Activated CD4-positive, alpha-beta memory T cell treated with anti-CD3 and anti-CD28 coated beads, Interleukin-2, amount 10 ng/mL, durations not matched to agents 7 days and 5 days (primary cell): ENCODE data around the gene RASL10A. TPM values are rescaled to one million over a fixed set of nuclear protein-coding genes. Genes with fewer than 3 reads are reported as not detected.
A peak's percentile ranks its signal among the peaks of the same experiment; 100 is the strongest.

Experiments used
- CTCF ChIA-PET: fragments of 350-600 bp; sonication (Branson Sonifier 250); formaldehyde crosslinking; loops from one replicate; lab custom pipeline; 2021; ENCODE audit warnings: antibody characterized with exemption, inconsistent platforms; lab: Charles Lee
- POLR2A ChIA-PET: fragments of 350-600 bp; sonication (Branson Sonifier 250); formaldehyde crosslinking; loops from one replicate; lab custom pipeline; 2021; ENCODE audit warnings: antibody characterized with exemption; lab: Charles Lee
- DNase-seq: peaks from one replicate; pipeline ENCODE4 v3.0.0-alpha.2; 2020
- H3K27ac Mint-ChIP-seq: one replicate; pipeline ENCODE4 v1.8.0; 2021; ENCODE audit warnings: mild to moderate bottlenecking, mixed read lengths
- H3K27me3 Mint-ChIP-seq: one replicate; pipeline ENCODE4 v1.8.0; 2021; ENCODE audit warnings: mixed read lengths
- H3K36me3 Mint-ChIP-seq: one replicate; pipeline ENCODE4 v1.8.0; 2021; ENCODE audit warnings: low read depth, mixed read lengths
- H3K4me1 Mint-ChIP-seq: one replicate; pipeline ENCODE4 v1.8.0; 2021; ENCODE audit warnings: mixed read lengths
- H3K4me3 Mint-ChIP-seq: one replicate; pipeline ENCODE4 v1.8.0; 2021; ENCODE audit warnings: mild to moderate bottlenecking, mixed read lengths
- H3K9me3 Mint-ChIP-seq: one replicate; pipeline ENCODE4 v1.8.0; 2021; ENCODE audit warnings: mixed read lengths
- total RNA-seq, 2 experiments: library from RNA; stranded (reverse); gene quantifications; one replicate each; pipeline ENCODE4 v1.2.3, GENCODE V29; 2021

RASL10A gene
- total RNA-seq, 2 experiments from 2014 or later: 0.38 to 0.78 TPM

- H3K27me3 Mint-ChIP-seq: no peaks in the 10 kb centered on the region
- peak within 1 kb of the TSS; percentile 95 for H3K27ac Mint-ChIP-seq
- H3K4me1 Mint-ChIP-seq: peaks cover 43% of the 10 kb centered on the region
- POLR2A ChIA-PET: interaction anchor here (0.5 to 6.0 kb wide), 20 partner anchors 9 to 1157 kb away, joined by 3 to 28 read pairs (median 3); partner anchors contain the start of genes AP1B1, CHEK2, EMID1 and GAS2L1
- H3K4me3 Mint-ChIP-seq: peak within 1 kb of the TSS; percentile 94
- CTCF ChIA-PET: interaction anchor here (1.0 kb wide), 1 partner anchor 38 kb away, joined by 3 read pairs; the partner anchor contains the start of gene GAS2L1
- DNase-seq: peak; percentile 96
- peaks cover 60% of the 10 kb centered on the region for H3K36me3 Mint-ChIP-seq
- H3K9me3 Mint-ChIP-seq: no peaks in the 10 kb centered on the region
These were observed 47.5 kb downstream of the RASL10A start, which contains the start of the genes EWSR1 and RHBDD3 for GRCh38 chr22:29267858-29268510. EWSR1 (plus strand) TSS chr22:29268268; CDS start chr22:29268337, 69 bp downstream. RHBDD3 (minus strand) TSS chr22:29267981; CDS start chr22:29265626, 2,355 bp downstream.

GRCh38 chr22:29267462-29267857 is 48.0 kb downstream of the RASL10A start:
- H3K27ac Mint-ChIP-seq: peak overlapping the region; percentile 95
- peaks cover 38% of the 10 kb centered on the region for H3K4me1 Mint-ChIP-seq
- peak overlapping the region; percentile 94 for H3K4me3 Mint-ChIP-seq
- ChIA-PET CTCF (interaction anchor here (0.7 kb wide), 2 partner anchors 9 to 65 kb away, joined by 3 to 4 read pairs; no protein-coding TSS in a partner anchor), POLR2A (interaction anchor here (0.7 to 2.9 kb wide), 11 partner anchors 10 to 1157 kb away, joined by 3 to 17 read pairs (median 3); partner anchors contain the start of genes AP1B1, EMID1 and XBP1)
- H3K27me3 Mint-ChIP-seq: no peaks in the 10 kb centered on the region
- H3K9me3 Mint-ChIP-seq: no peaks in the 10 kb centered on the region
- H3K36me3 Mint-ChIP-seq: peaks cover 55% of the 10 kb centered on the region
- DNase-seq: no peak

- peak overlapping the region; percentile 94 for H3K4me3 Mint-ChIP-seq
- H3K4me1 Mint-ChIP-seq: peaks cover 32% of the 10 kb centered on the region
- DNase-seq: no peak
- no peaks in the 10 kb centered on the region for H3K27me3 Mint-ChIP-seq
- ChIA-PET POLR2A (interaction anchor here (0.7 to 2.9 kb wide), 13 partner anchors 9 to 1158 kb away, joined by 3 to 17 read pairs (median 3); partner anchors contain the start of genes AP1B1, EMID1 and XBP1), CTCF (interaction anchor here (0.7 kb wide), 2 partner anchors 9 to 64 kb away, joined by 3 to 4 read pairs; no protein-coding TSS in a partner anchor)
- H3K9me3 Mint-ChIP-seq: no peaks in the 10 kb centered on the region
- H3K36me3 Mint-ChIP-seq: peaks cover 49% of the 10 kb centered on the region
- H3K27ac Mint-ChIP-seq: peak overlapping the region; percentile 95
These were observed 48.7 kb downstream of the RASL10A start for GRCh38 chr22:29266564-29267461.

- H3K4me3 Mint-ChIP-seq: peak overlapping the region; percentile 94
- H3K27me3 Mint-ChIP-seq: no peaks in the 10 kb centered on the region
- no peak for DNase-seq
- H3K4me1 Mint-ChIP-seq: peaks cover 23% of the 10 kb centered on the region
- peaks cover 42% of the 10 kb centered on the region for H3K36me3 Mint-ChIP-seq
- no peaks in the 10 kb centered on the region for H3K9me3 Mint-ChIP-seq
- POLR2A ChIA-PET: interaction anchor here (0.8 to 2.9 kb wide), 2 partner anchors 8 to 11 kb away, joined by 5 to 17 read pairs; no protein-coding TSS in a partner anchor
- peak overlapping the region; percentile 95 for H3K27ac Mint-ChIP-seq
- CTCF ChIA-PET: no interaction called here
These were observed 49.6 kb downstream of the RASL10A start for GRCh38 chr22:29265929-29266328.

GRCh38 chr22:29265305-29265704 is 50.2 kb downstream of the RASL10A start:
- Mint-ChIP-seq H3K4me1 (peaks cover 17% of the 10 kb centered on the region), H3K27ac (no peak overlapping the region), H3K36me3 (peaks cover 36% of the 10 kb centered on the region), H3K9me3 (no peaks in the 10 kb centered on the region), H3K27me3 (no peaks in the 10 kb centered on the region), H3K4me3 (no peak overlapping the region)
- POLR2A ChIA-PET: no interaction called here
- CTCF ChIA-PET: no interaction called here
- no peak for DNase-seq

GRCh38 chr22:29263791-29264276 is 51.7 kb downstream of the RASL10A start:
- Mint-ChIP-seq H3K4me3 (no peak overlapping the region), H3K36me3 (peaks cover 23% of the 10 kb centered on the region), H3K27ac (no peak overlapping the region), H3K27me3 (no peaks in the 10 kb centered on the region), H3K9me3 (no peaks in the 10 kb centered on the region), H3K4me1 (peaks cover 11% of the 10 kb centered on the region)
- ChIA-PET POLR2A (no interaction called here), CTCF (no interaction called here)
- DNase-seq: no peak

Other genes starting within 250 kb of the RASL10A start
- gene KREMEN1, start 242.7 kb downstream of the RASL10A start, total RNA-seq: not detected
- under 1 TPM in 1 of 2 experiments, not detected in 1; 0.18 TPM for gene EMID1, start 109.8 kb downstream of the RASL10A start, total RNA-seq
- gene RHBDD3, start 47.7 kb downstream of the RASL10A start, total RNA-seq: 10 to 100 TPM; 27.8 to 28.8 TPM
- 100 to 1,000 TPM; 308 to 311 TPM for gene EWSR1, start 47.4 kb downstream of the RASL10A start, total RNA-seq
- 10 to 100 TPM; 22.5 to 23.4 TPM for gene GAS2L1, start 9.0 kb downstream of the RASL10A start, total RNA-seq
- gene AP1B1, start 72.9 kb upstream of the RASL10A start, total RNA-seq: 10 to 100 TPM; 70.2 to 71.4 TPM
- gene RFPL1, start 122.9 kb upstream of the RASL10A start, total RNA-seq: not detected
- 1 to 10 TPM; 2.7 to 2.9 TPM for gene NEFH, start 164.5 kb upstream of the RASL10A start, total RNA-seq
- 10 to 100 TPM; 41.6 to 56.2 TPM for gene THOC5, start 238.1 kb upstream of the RASL10A start, total RNA-seq